Tibial artery (tissue), 4 donors: Measurements from ENCODE around the gene YWHAG.
"Not testable (repeated sequence)": the region's sequence is repeated elsewhere in the genome, so short reads cannot be mapped to it uniquely, and the experiment has no call there.

ENCODE experiments used
- DNase-seq, 2 donors: peaks; one replicate each; pipeline ENCODE4 v3.0.0-alpha.2; 2019
- H3K27ac ChIP-seq, 2 donors: fragments of 200-600 bp; sonication (generic) in 1 of 2; 1 replicate in 1 of 2; 2 replicates in 1 of 2; pipeline ENCODE4 v1.5.1; 2018 to 2019; ENCODE audit warnings: mild to moderate bottlenecking in 1 of 2
- H3K27me3 ChIP-seq, 2 donors: fragments of 200-600 bp; sonication (generic) in 1 of 2; one replicate each; pipeline versions ENCODE4 v1.5.1 to v1.6.0; 2016 to 2019
- H3K36me3 ChIP-seq, 3 donors: fragments of 200-600 bp; sonication (generic) in 2 of 3; one replicate each; pipeline ENCODE4 v1.5.1; 2016 to 2019; ENCODE audit warnings: mild to moderate bottlenecking in 2 of 3
- H3K4me1 ChIP-seq, 4 donors: fragments of 200-600 bp; sonication (generic) in 2 of 4; 1 replicate in 3 of 4; 2 replicates in 1 of 4; pipeline ENCODE4 v1.5.1; 2016 to 2019
- H3K4me3 ChIP-seq, 2 donors: fragments of 200-600 bp; sonication (generic) in 1 of 2; 1 replicate in 1 of 2; 2 replicates in 1 of 2; pipeline ENCODE4 v1.5.1; 2018 to 2019; ENCODE audit warnings: mild to moderate bottlenecking in 2 of 2
- H3K9me3 ChIP-seq, 3 donors: fragments of 200-600 bp; sonication (generic) in 1 of 3; one replicate each; pipeline ENCODE4 v1.5.1; 2016 to 2019
- CTCF ChIP-seq, 2 experiments: fragments of 200-600 bp in 1 of 2; fragments of 450-650 bp in 1 of 2; IDR thresholded peaks; one replicate each; pipeline ENCODE4 v1.5.1; 2017 to 2019; ENCODE audit warnings: antibody characterized with exemption in 2 of 2, mild to moderate bottlenecking in 1 of 2, moderate library complexity in 1 of 2
- intact Hi-C: fragments of 100-400 bp; cut with DNase I; formaldehyde crosslinking; loops from one replicate; pipeline ENCODE4 v1.15.0; 2023; ENCODE audit warnings: low total_unique reads

The YWHAG gene

GRCh38 chr7:76372984-76373833, 14.4 kb upstream of the YWHAG start:
- H3K9me3 ChIP-seq = no peaks in the 10 kb centered on the region
- DNase-seq = no peak
- no peaks in the 10 kb centered on the region for H3K27me3 ChIP-seq
- peaks cover 0 to 20% (median 11%) of the 10 kb centered on the region in 4 donors for H3K4me1 ChIP-seq
- H3K4me3 ChIP-seq = no peak overlapping the region
- intact Hi-C loops = no loop called here
- no peak overlapping the region for H3K27ac ChIP-seq
- H3K36me3 ChIP-seq = no peaks in the 10 kb centered on the region
- TF ChIP-seq CTCF (IDR thresholded peaks at IDR 0.05) = no peak

- H3K27me3 ChIP-seq = no peaks in the 10 kb centered on the region
- no peak overlapping the region for H3K27ac ChIP-seq
- H3K9me3 ChIP-seq = no peaks in the 10 kb centered on the region
- H3K36me3 ChIP-seq = no peaks in the 10 kb centered on the region
- no peak overlapping the region for H3K4me3 ChIP-seq
- intact Hi-C loops = no loop called here
- no peak for DNase-seq
- no peak for TF ChIP-seq CTCF (IDR thresholded peaks at IDR 0.05)
- peaks cover 0 to 10% (median 3%) of the 10 kb centered on the region in 4 donors for H3K4me1 ChIP-seq
These were observed 12.6 kb upstream of the YWHAG start for GRCh38 chr7:76371396-76371795.

- DNase-seq = no peak
These were observed 10.2 kb upstream of the YWHAG start for GRCh38 chr7:76369018-76369417.

DNA sequence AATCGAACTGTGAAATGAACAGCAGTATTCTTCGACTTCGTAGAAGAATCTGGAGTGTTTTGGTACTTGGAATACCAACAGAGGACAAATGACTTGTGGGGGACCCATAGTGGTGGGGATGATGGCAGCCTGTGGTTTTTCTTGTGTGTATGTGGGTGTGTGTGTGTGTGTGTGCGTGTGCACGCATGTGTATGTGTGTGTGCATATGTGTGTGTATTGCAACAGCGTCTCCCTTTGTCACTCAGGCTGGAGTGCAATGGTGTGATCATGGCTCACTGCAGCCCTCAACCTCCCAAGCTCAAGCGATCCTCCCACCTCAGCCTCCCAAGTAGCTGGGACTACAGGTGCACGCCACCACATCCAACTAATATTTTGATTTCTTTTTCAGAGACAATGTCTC, 9.4 kb upstream of the YWHAG start:
- intact Hi-C loops = no loop called here
- Histone ChIP-seq H3K27ac (no peak overlapping the region), H3K4me1 (peaks cover 0 to 21% (median 12%) of the 10 kb centered on the region in 4 donors), H3K9me3 (no peaks in the 10 kb centered on the region), H3K36me3 (no peaks in the 10 kb centered on the region), H3K27me3 (no peaks in the 10 kb centered on the region), H3K4me3 (no peak overlapping the region)
- TF ChIP-seq CTCF (IDR thresholded peaks at IDR 0.05) = no peak
- no peak for DNase-seq

More at GRCh38 chr7:76369018-76369417, 10.2 kb upstream of the YWHAG start:
- Histone ChIP-seq H3K9me3 (no peaks in the 10 kb centered on the region), H3K4me1 (peaks cover 0 to 24% (median 13%) of the 10 kb centered on the region in 4 donors), H3K27ac (no peak overlapping the region), H3K4me3 (no peak overlapping the region), H3K36me3 (no peaks in the 10 kb centered on the region), H3K27me3 (no peaks in the 10 kb centered on the region)
- no peak for TF ChIP-seq CTCF (IDR thresholded peaks at IDR 0.05)
- intact Hi-C loops = no loop called here

GRCh38 chr7:76364198-76364584, 5.4 kb upstream of the YWHAG start:
- DNase-seq = peak in 1 of 2 donors; percentile 44

DNA sequence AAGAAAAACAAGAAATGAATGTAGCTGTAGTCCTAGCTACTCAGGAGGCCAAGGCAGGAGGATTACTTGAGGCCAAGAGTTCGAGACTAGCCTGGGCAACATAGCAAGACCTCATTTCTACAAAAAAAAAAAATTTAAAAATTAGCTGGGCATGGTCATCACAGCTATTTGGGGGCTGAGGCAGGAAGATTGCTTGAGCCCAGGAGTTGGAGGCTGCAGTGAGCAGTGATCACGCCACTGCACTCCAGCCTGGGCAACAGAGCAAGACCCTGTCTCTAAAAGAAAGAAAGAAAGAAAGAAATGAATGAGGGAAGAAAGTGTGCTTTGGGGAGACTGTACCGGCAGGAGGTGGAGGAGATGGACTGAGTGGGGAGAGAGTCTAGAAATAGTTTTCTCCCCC, 5.0 kb upstream of the YWHAG start:
- H3K9me3 ChIP-seq, H3K36me3 ChIP-seq, H3K27me3 ChIP-seq, H3K4me3 ChIP-seq, DNase-seq, intact Hi-C loops: not testable (repeated sequence)
- Histone ChIP-seq H3K27ac (peak overlapping the region; percentile 75), H3K4me1 (peaks cover 0 to 26% (median 15%) of the 10 kb centered on the region in 4 donors)

More at GRCh38 chr7:76364198-76364584, 5.4 kb upstream of the YWHAG start:
- H3K9me3 ChIP-seq = no peaks in the 10 kb centered on the region
- no peaks in the 10 kb centered on the region for H3K36me3 ChIP-seq
- peaks cover 0 to 26% (median 15%) of the 10 kb centered on the region in 4 donors for H3K4me1 ChIP-seq
- no peak for TF ChIP-seq CTCF (IDR thresholded peaks at IDR 0.05)
- intact Hi-C loops = no loop called here
- H3K27ac ChIP-seq = peak overlapping the region; percentile 75
- H3K27me3 ChIP-seq = no peaks in the 10 kb centered on the region
- H3K4me3 ChIP-seq = peak overlapping the region in 1 of 2 donors; percentile 2
